Pancreas (tissue), 10 donors: ENCODE measurements around the gene STXBP5. TPM values are rescaled to one million over a fixed set of nuclear protein-coding genes. Genes with fewer than 3 reads are reported as not detected.

ENCODE experiments used
- ATAC-seq, 4 donors: fragments of 200-7000 bp; cut with Tn5 transposase; one replicate each; pipeline versions ENCODE4 v1.8.0 to v1.9.1; 2020; ENCODE audit warnings: mild to moderate bottlenecking in 4 of 4, moderate library complexity in 4 of 4
- DNase-seq, 6 donors: peaks; one replicate each; pipeline ENCODE4 v3.0.0-alpha.2; 2020
- FAIRE-seq: peaks from 2 replicates; lab custom pipeline; 2012; peaks lifted over from hg19 to GRCh38; lab: Jason Lieb, UNC
- H3K27ac ChIP-seq, 4 donors: fragments of 200-600 bp; sonication (generic); 1 replicate in 3 of 4; 2 replicates in 1 of 4; pipeline versions ENCODE4 v1.5.0 to v1.8.0; 2020
- H3K27me3 ChIP-seq, 4 donors: fragments of 200-600 bp; one replicate each; pipeline ENCODE4 v1.8.0; 2021
- H3K36me3 ChIP-seq, 3 donors: fragments of 200-600 bp; sonication (generic) in 1 of 3; one replicate each; pipeline versions ENCODE4 v1.5.0 to v1.8.0; 2020 to 2021
- H3K4me1 ChIP-seq, 3 donors: fragments of 200-600 bp; one replicate each; pipeline ENCODE4 v1.8.0; 2021
- H3K4me3 ChIP-seq, 4 donors: fragments of 200-600 bp; sonication (generic) in 2 of 4; one replicate each; pipeline versions ENCODE4 v1.5.0 to v1.8.0; 2020 to 2021
- H3K9me3 ChIP-seq, 4 donors: fragments of 200-600 bp; one replicate each; pipeline ENCODE4 v1.8.0; 2021
- CTCF ChIP-seq, 4 donors: fragments of 200-600 bp; sonication (generic) in 3 of 4; IDR thresholded peaks; one replicate each; pipeline versions ENCODE4 v1.5.0 to v1.8.0; 2021; ENCODE audit warnings: antibody characterized with exemption in 4 of 4
- WGBS, 2 donors: extraction: QIAGEN DNeasy Blood & Tissue Kit; methylation state at CpG; one replicate each; pipeline ENCODE4 v1.1.7; 2013; 5-methylcytosine and 5-hydroxymethylcytosine counted together
- intact Hi-C, 3 donors: fragments of 100-400 bp; cut with DNase I; formaldehyde crosslinking; loops; one replicate each; pipeline versions ENCODE4 v1.11.1 to v1.14.2; 2022
- polyA plus RNA-seq, 2 donors: library from polyadenylated mRNA; stranded (reverse); fragments of 200-250 nt; gene quantifications; one replicate each; pipeline ENCODE4 v1.2.3, GENCODE V29; 2013
- total RNA-seq, 6 donors: library from RNA; stranded (reverse); fragmentation: NEBNext Ultra II Directional in 4 of 6; extraction: Animal tissue kit (Norgen Biotek cat#: 25700) in 4 of 6; gene quantifications; one replicate each; pipeline versions ENCODE4 v1.2.1 to v1.2.4, GENCODE V29; 2021 to 2023
- donor health status: healthy with polysubstance abuse.
- donor health status: DM: no; HTN: no; CAD: no; lungs with moderate emphysema.
- donor health status: DM: no; HTN: no; CAD: no.
- donor health status: control.
- donor health status: control.
- donor health status: Bipolar disorder and iron deficiency.
- donor health status: DM: yes; HTN: yes; CAD: no.
- donor health status: DM: no; HTN: no; CAD: no.
- donor health status: DM: no; HTN: no; CAD: no.
- donor health status: DM: yes; HTN: yes; CAD: no.

Gene STXBP5
- total and polyA plus RNA-seq, 8 donors = 11.9 to 25.8 (median 23.1) TPM

GRCh38 chr6:147173675-147174308, 30.4 kb upstream of the STXBP5 start:
- no peaks in the 10 kb centered on the region for H3K9me3 ChIP-seq
- no peak for TF ChIP-seq CTCF (IDR thresholded peaks at IDR 0.05)
- H3K27ac ChIP-seq = no peak overlapping the region
- DNase-seq (no peak), ATAC-seq (no peak), FAIRE-seq (no peak)
- no peaks in the 10 kb centered on the region for H3K27me3 ChIP-seq
- H3K4me1 ChIP-seq = peaks cover 0 to 17% (median 12%) of the 10 kb centered on the region in 3 donors
- H3K36me3 ChIP-seq = no peaks in the 10 kb centered on the region
- 97% methylated on average over 3 of the region's 3 CpGs for WGBS, 2 donors
- H3K4me3 ChIP-seq = no peak overlapping the region
- intact Hi-C loops = no loop called here

- ATAC-seq (peak; percentile 84 to 95 (median 89)), FAIRE-seq (no peak), DNase-seq (peak in 3 of 6 donors; percentile 34 to 72 (median 65))
- peaks cover 14 to 32% (median 26%) of the 10 kb centered on the region in 3 donors for H3K4me1 ChIP-seq
- no peak overlapping the region for H3K4me3 ChIP-seq
- H3K27ac ChIP-seq = peak overlapping the region in 2 of 4 donors; percentile 61 to 64
- WGBS, 2 donors = 0 to 11% methylated on average over 1 of the region's 1 CpG
- intact Hi-C loops = no loop called here
- TF ChIP-seq CTCF (IDR thresholded peaks at IDR 0.05) = no peak
- H3K27me3 ChIP-seq = no peaks in the 10 kb centered on the region
- H3K36me3 ChIP-seq = no peaks in the 10 kb centered on the region
- no peaks in the 10 kb centered on the region for H3K9me3 ChIP-seq
These were observed 27.4 kb upstream of the STXBP5 start for GRCh38 chr6:147176795-147177194.

GRCh38 chr6:147177286-147177685, 26.9 kb upstream of the STXBP5 start:
- Histone ChIP-seq H3K36me3 (no peaks in the 10 kb centered on the region), H3K4me1 (peaks cover 14 to 32% (median 26%) of the 10 kb centered on the region in 3 donors), H3K4me3 (no peak overlapping the region), H3K27me3 (no peaks in the 10 kb centered on the region), H3K27ac (peak overlapping the region in 3 of 4 donors; percentile 12 to 64 (median 61)), H3K9me3 (no peaks in the 10 kb centered on the region)
- ATAC-seq = peak; percentile 21 to 59 (median 52)
- intact Hi-C loops = no loop called here
- 42 to 50% methylated on average over 3 of the region's 3 CpGs for WGBS, 2 donors
- TF ChIP-seq CTCF (IDR thresholded peaks at IDR 0.05) = no peak
- no peak for FAIRE-seq
- DNase-seq = no peak

GRCh38 chr6:147178355-147178754, 25.9 kb upstream of the STXBP5 start:
- no peaks in the 10 kb centered on the region for H3K27me3 ChIP-seq
- no peaks in the 10 kb centered on the region for H3K9me3 ChIP-seq
- DNase-seq (no peak), FAIRE-seq (peak; percentile 43), ATAC-seq (no peak)
- intact Hi-C loops = no loop called here
- no peaks in the 10 kb centered on the region for H3K36me3 ChIP-seq
- peak overlapping the region in 2 of 4 donors; percentile 61 to 64 for H3K27ac ChIP-seq
- no peak for TF ChIP-seq CTCF (IDR thresholded peaks at IDR 0.05)
- peaks cover 14 to 32% (median 26%) of the 10 kb centered on the region in 3 donors for H3K4me1 ChIP-seq
- H3K4me3 ChIP-seq = no peak overlapping the region

GRCh38 chr6:147179809-147180208, 24.4 kb upstream of the STXBP5 start:
- H3K4me3 ChIP-seq = no peak overlapping the region
- no peak for TF ChIP-seq CTCF (IDR thresholded peaks at IDR 0.05)
- DNase-seq (no peak), ATAC-seq (peak; percentile 11 to 59 (median 39)), FAIRE-seq (no peak)
- H3K4me1 ChIP-seq = peaks cover 14 to 32% (median 26%) of the 10 kb centered on the region in 3 donors
- intact Hi-C loops = no loop called here
- H3K27me3 ChIP-seq = no peaks in the 10 kb centered on the region
- H3K36me3 ChIP-seq = no peaks in the 10 kb centered on the region
- H3K9me3 ChIP-seq = no peaks in the 10 kb centered on the region
- WGBS, 2 donors = 12 to 15% methylated on average over 3 of the region's 3 CpGs
- peak overlapping the region in 2 of 4 donors; percentile 12 to 64 for H3K27ac ChIP-seq
